Vein endothelial cell (primary cell): ENCODE data around the gene DYTN. TPM values are rescaled to one million over a fixed set of nuclear protein-coding genes. Genes with fewer than 3 reads are reported as not detected.

Experiments used
- small RNA-seq: library from RNA; depleted of rRNA; stranded (forward); fragments of <200 nt; gene quantifications from one replicate; pipeline ENCODE3, GENCODE V24; 2012
- total RNA-seq: library from RNA; depleted of rRNA; stranded (reverse); fragments of >200 nt; gene quantifications from 2 replicates; pipeline ENCODE4 v1.2.3, GENCODE V29; 2012

DYTN gene, protein sequence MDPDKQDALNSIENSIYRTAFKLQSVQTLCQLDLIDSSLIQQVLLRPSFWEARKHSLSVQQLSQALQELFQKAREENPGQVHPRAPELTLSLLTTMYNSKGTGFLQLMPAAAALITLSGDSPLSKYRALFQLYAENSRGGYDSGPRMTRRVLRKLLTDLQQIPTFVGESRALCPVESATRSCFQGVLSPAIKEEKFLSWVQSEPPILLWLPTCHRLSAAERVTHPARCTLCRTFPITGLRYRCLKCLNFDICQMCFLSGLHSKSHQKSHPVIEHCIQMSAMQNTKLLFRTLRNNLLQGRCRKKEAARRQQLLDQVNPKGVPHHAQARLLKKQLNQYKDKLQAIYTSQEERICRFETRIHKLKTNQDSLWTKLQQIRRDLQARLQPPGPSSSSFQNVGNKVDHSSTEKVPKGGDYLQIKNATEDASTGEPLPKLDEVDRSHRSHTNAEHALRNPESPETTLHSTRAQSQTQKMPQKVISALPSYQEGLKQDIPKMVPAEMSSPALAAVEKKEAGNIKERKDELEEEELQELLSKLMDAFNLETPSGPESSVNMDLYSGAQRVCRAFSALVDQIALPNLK
- under 0.01 TPM in 1 of 2 replicates, not detected in the other for total RNA-seq

DNA sequence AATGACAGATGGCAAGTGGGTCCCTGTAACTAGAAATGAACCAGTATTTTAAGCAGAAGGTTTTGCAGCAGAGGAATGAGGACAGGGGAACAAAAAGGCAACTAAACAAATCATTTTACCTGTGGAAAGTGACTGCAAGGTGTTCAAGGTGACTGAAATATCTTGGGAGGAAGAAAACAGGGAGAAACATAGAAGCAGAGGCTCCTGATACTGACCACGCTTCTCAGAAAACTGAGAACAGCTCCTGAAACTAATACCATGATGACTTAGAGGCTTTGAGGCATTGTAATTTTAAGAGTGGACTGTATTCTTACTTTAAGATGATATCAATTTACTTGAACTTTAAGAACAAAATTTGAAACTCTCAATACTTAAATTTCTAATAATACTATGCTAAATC lies at the start of gene DYTN:
DYTN (minus strand) TSS at position 101 of the 400 bp plus-strand sequence. CDS start 117 bp downstream, outside the sequence.

DNA sequence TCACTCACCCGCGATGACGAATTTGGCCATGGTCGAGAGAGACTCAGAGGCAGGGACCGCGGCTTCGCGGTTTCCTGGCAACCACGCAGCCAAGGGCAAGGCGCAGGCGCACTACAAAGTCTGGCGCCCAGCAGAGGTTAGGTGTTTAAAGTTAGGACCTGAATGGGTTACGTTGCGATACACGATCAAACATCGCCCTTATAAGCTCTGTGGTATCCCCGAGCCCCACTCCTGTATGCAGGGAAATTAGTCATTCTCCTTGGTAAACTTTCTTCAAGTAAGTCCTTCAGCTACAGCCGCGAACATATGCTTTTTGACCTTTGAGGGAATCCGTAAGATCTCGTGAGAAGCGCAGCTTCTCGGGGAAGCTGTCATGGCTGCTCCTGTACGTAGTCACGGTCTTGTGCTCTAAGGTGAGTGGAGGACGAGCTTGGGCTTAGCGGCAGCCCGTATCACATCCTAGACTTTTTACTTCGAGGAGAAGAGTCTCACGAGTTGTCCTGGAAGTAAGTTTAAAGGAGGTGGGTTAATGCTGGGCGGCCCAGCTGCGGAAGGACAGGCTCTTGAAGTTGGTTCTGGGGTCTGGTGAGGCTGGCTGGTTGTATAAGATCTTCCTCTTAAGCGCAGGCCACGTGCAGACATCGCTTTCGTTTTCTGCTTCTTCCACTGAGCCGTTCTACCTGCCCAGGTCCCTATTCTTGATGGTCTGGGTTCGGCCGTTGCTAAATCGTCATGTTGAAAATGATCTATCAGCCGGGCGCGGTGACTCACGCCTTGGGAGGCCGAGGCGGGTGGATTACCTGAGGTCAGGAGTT lies 47.3 kb upstream of the DYTN start, which contains the start of the genes FASTKD2 and MDH1B:
FASTKD2 (plus strand) TSS at position 365 of the 815 bp plus-strand sequence. CDS start 1,088 bp downstream, outside the sequence.
MDH1B (minus strand) TSS at position 87 of the 815 bp plus-strand sequence; CDS start at position 30, 57 bp downstream.

DNA sequence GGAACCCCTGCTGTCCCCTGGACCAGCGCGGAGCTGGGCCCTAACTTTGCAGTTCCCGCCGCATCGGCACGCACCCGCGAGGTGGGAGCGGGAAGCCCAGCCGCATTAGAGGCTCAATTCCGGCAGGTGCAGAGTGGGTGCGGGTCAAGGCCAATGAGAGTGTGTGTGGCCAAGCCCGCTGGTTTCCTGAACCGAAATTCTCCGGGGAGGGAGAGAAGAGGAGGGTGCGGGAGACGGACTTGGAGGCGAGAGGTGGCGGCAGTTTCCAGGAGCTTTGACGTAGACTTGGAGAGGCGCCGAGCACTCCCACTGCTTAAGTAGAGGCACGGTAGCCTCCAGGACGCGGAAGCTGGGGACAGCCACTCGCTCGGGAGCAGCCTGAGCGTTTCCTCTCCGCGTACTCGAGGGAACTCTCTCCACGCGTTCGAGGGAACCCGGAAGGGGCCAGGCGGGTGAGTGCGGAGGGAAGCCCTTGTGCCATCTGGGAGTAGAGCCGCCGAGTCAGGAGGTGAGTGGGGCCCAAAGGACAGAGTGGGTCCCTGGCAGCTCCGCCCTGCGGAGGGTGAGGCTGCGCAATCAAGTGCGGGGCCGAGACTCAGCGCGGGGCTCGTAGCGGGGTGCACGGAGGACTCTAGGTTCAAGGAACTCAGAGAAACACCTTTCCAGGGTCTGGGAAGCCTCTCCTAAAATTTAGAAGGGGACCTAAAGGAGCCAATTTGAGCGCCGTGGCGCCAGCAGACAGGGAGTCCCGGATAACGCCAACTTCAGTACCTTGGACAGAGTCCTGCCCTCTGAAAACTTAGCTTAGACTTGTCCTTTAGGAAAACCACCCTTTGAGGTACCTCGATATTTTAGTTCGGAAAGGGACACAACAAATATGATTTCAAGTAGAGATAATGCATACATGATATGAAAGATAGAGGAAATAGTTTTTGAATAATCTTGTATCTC lies 75.8 kb downstream of the DYTN start, which contains the start of gene FAM237A:
FAM237A (plus strand) TSS at position 413 of the 951 bp plus-strand sequence. CDS start 1,750 bp downstream, outside the sequence.

Small RNA genes lying within 50 kb of the gene (small RNA-seq; reads per million reads assigned to genes)
- gene RF00019: not detected

Other genes with a start within 250 kb of the DYTN start
- not detected in 2 replicates for gene FAM237A, start 75.9 kb downstream of the DYTN start, total RNA-seq
- 0.33 and 0.57 TPM in 2 replicates for gene MDH1B, start 46.9 kb upstream of the DYTN start, total RNA-seq
- gene FASTKD2, start 47.2 kb upstream of the DYTN start, total RNA-seq: 36.9 and 48.2 TPM in 2 replicates
- 0.19 TPM in 1 of 2 replicates, not detected in the other for gene CPO, start 221.1 kb upstream of the DYTN start, total RNA-seq